HCT116 (cell line): ENCODE measurements around the gene TMEM203.

ENCODE experiments used
- POLR2A ChIP-seq: IDR thresholded peaks from 2 replicates; pipeline ENCODE4 v1.7.0; 2011; ENCODE audit warnings: borderline replicate concordance; ENCODE audit not compliant: insufficient read depth, insufficient read length; ENCODE audit errors: extremely low read depth
- SIN3A ChIP-seq: IDR thresholded peaks from 2 replicates; pipeline ENCODE4 v1.6.1; 2012; ENCODE audit warnings: low read depth
- SP1 ChIP-seq: IDR thresholded peaks from 2 replicates; pipeline ENCODE4 v1.6.1; 2012; ENCODE audit warnings: low read depth
- SRF ChIP-seq: IDR thresholded peaks from 2 replicates; pipeline ENCODE4 v1.6.1; 2012; ENCODE audit warnings: low read depth
- ZFX ChIP-seq: fragments of 450-650 bp; IDR thresholded peaks from 2 replicates; pipeline ENCODE4 v1.6.1; 2017
- TF ChIP-seq, protein P1 (sequence below), 3 experiments: fragments of 200-600 bp in 1 of 3; sonication (generic) in 1 of 3; IDR thresholded peaks in 2 of 3; conservative IDR thresholded peaks in 1 of 3; 2 replicates each; pipeline ENCODE4 v1.5.1; 2012 to 2017; ENCODE audit warnings: low read depth in 2 of 3, low read length in 2 of 3, antibody characterized with exemption in 1 of 3, borderline replicate concordance in 1 of 3, control low read depth in 1 of 3, mild to moderate bottlenecking in 1 of 3, mixed read lengths in 1 of 3, mixed run types in 1 of 3, moderate library complexity in 1 of 3; ENCODE audit not compliant: insufficient read depth in 1 of 3

DNA sequence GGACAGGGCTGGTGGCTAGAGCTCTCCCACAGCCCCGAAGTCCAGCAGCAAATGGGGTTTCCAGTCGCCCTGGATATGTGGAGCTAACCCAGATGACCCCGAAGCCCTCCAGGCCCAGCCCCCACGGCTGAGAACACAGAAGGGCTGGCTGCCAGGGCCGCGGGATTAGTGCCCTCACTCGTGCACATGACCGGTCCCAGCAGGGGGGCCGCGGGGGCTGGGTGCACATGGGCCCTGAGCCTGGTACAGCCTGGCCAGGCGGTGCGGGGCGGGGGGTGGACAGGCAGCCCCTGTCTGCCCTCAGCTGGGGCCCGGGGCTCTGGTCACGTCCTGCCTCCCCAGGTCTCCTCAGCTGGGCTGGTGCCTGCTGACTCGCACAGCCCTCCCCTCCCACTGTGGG, 11.1 kb downstream of the TMEM203 start:
- TF ChIP-seq, protein P1, sequence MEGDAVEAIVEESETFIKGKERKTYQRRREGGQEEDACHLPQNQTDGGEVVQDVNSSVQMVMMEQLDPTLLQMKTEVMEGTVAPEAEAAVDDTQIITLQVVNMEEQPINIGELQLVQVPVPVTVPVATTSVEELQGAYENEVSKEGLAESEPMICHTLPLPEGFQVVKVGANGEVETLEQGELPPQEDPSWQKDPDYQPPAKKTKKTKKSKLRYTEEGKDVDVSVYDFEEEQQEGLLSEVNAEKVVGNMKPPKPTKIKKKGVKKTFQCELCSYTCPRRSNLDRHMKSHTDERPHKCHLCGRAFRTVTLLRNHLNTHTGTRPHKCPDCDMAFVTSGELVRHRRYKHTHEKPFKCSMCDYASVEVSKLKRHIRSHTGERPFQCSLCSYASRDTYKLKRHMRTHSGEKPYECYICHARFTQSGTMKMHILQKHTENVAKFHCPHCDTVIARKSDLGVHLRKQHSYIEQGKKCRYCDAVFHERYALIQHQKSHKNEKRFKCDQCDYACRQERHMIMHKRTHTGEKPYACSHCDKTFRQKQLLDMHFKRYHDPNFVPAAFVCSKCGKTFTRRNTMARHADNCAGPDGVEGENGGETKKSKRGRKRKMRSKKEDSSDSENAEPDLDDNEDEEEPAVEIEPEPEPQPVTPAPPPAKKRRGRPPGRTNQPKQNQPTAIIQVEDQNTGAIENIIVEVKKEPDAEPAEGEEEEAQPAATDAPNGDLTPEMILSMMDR (IDR thresholded peaks at IDR 0.05 in 2 of 3, conservative IDR thresholded peaks at IDR 0.05 in 1 of 3; ENCODE audit: borderline replicate concordance in 1 of 3, insufficient read depth in 1 of 3, low read depth in 2 of 3, low read length in 2 of 3), result no peak
- TF ChIP-seq ZFX, result no peak
- TF ChIP-seq SRF, result no peak
- TF ChIP-seq SIN3A, result no peak
- no peak for TF ChIP-seq POLR2A
- no peak for TF ChIP-seq SP1
